Brain microvascular endothelial cell (primary cell): ENCODE measurements around the gene LANCL1.

Experiments
- DNase-seq: peaks from one replicate; pipeline ENCODE4 v3.0.0-alpha.2; 2020
- H3K27ac ChIP-seq: fragments of 250-450 bp; sonication (Bioruptor Pico); 2 replicates; pipeline ENCODE4 v1.5.1; 2020; ENCODE audit warnings: mild to moderate bottlenecking, moderate library complexity
- H3K27me3 ChIP-seq: fragments of 250-450 bp; sonication (Bioruptor Pico); replicated peaks from 2 replicates; pipeline ENCODE4 v1.5.1; 2020; ENCODE audit warnings: mild to moderate bottlenecking
- H3K36me3 ChIP-seq: fragments of 250-450 bp; sonication (Bioruptor Pico); replicated peaks from 2 replicates; pipeline ENCODE4 v1.5.1; 2020; ENCODE audit warnings: mild to moderate bottlenecking
- H3K4me3 ChIP-seq: 2 replicates; pipeline ENCODE4 v1.5.1; 2011; ENCODE audit warnings: low read depth, mild to moderate bottlenecking, control low read depth, low read length, moderate library complexity
- CTCF ChIP-seq: IDR thresholded peaks from 2 replicates; pipeline ENCODE4 v1.5.1; 2011; ENCODE audit warnings: low read depth, mild to moderate bottlenecking, moderate library complexity, low read length, control low read depth, inconsistent platforms; ENCODE audit errors: missing control alignments
- in situ Hi-C: cut with HindIII; loops from 2 replicates; pipeline ENCODE4 v1.10.0; 2017; ENCODE audit warnings: low sequenced_read_pairs, low pct_ligation_motif_present

The LANCL1 gene

DNA sequence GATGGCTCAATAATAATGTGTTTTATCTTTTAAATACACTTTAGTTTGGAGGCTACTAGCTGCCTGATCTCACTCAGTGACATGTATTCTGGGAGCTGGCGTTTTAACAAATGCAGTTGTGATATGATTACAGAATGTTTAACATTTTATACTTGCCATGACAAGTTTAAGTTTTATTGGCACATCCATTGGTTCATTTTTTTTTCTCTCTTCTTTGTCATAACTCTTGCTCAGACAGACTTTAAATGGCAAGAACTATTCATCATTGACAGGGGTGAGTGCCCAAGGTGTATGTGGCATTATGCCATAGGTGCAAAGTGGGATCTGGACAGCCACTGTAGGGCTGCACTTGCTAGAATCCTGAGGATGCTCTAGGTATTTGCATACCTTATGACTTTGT, 89.5 kb downstream of the LANCL1 start:
- no peak overlapping the region for H3K4me3 ChIP-seq
- in situ Hi-C loops = no loop called here
- H3K27me3 ChIP-seq = no peaks in the 10 kb centered on the region
- no peak overlapping the region for H3K27ac ChIP-seq
- no peak for DNase-seq
- TF ChIP-seq CTCF = no peak
- no peaks in the 10 kb centered on the region for H3K36me3 ChIP-seq
